Mesendoderm (in vitro differentiated cells): ENCODE measurements around the gene PLEKHG7.
A peak's percentile ranks its signal among the peaks of the same experiment; 100 is the strongest.

Source experiments
- DNase-seq: peaks from one replicate; pipeline ENCODE4 v3.0.0; 2013
- H2AK5ac ChIP-seq: 2 replicates; pipeline ENCODE4 v1.6.1; 2013; ENCODE audit warnings: low read length, inconsistent platforms
- H2BK120ac ChIP-seq: 2 replicates; pipeline ENCODE4 v1.6.1; 2013; ENCODE audit warnings: low read depth, mild to moderate bottlenecking, low read length, moderate library complexity, mixed read lengths
- H2BK15ac ChIP-seq: replicated peaks from 2 replicates; pipeline ENCODE4 v1.6.1; 2013; ENCODE audit warnings: low read depth, mild to moderate bottlenecking, moderate library complexity
- H2BK5ac ChIP-seq: 2 replicates; pipeline ENCODE4 v1.6.1; 2013; ENCODE audit warnings: low read length, inconsistent platforms
- H3K18ac ChIP-seq: 2 replicates; pipeline ENCODE4 v1.6.1; 2013; ENCODE audit warnings: mild to moderate bottlenecking, low read length, mixed read lengths
- H3K23ac ChIP-seq: one replicate; pipeline ENCODE4 v1.6.1; 2013; ENCODE audit warnings: low read length
- H3K27ac ChIP-seq: 2 replicates; pipeline ENCODE4 v1.5.1; 2013; ENCODE audit warnings: low read depth, mild to moderate bottlenecking, inconsistent platforms, low read length, moderate library complexity
- H3K27me3 ChIP-seq: 2 replicates; pipeline ENCODE4 v1.6.1; 2013; ENCODE audit warnings: low read length, control low read depth, mild to moderate bottlenecking, inconsistent platforms; ENCODE audit not compliant: insufficient read depth, poor library complexity
- H3K36me3 ChIP-seq: 2 replicates; pipeline ENCODE4 v1.6.1; 2013; ENCODE audit warnings: low read length, inconsistent platforms; ENCODE audit not compliant: control insufficient read depth, insufficient read depth
- H3K4ac ChIP-seq: one replicate; pipeline ENCODE4 v1.6.1; 2013; ENCODE audit warnings: low read depth, mild to moderate bottlenecking, low read length, moderate library complexity
- H3K4me1 ChIP-seq: 2 replicates; pipeline ENCODE4 v1.6.1; 2013; ENCODE audit warnings: low read depth, low read length, inconsistent platforms; ENCODE audit not compliant: control insufficient read depth
- H3K4me2 ChIP-seq: 2 replicates; pipeline ENCODE4 v1.6.1; 2013; ENCODE audit warnings: low read length
- H3K4me3 ChIP-seq: 2 replicates; pipeline ENCODE4 v1.5.1; 2013; ENCODE audit warnings: mild to moderate bottlenecking, low read length
- H3K56ac ChIP-seq: one replicate; pipeline ENCODE4 v1.6.1; 2013; ENCODE audit warnings: low read length
- H3K79me1 ChIP-seq: 2 replicates; pipeline ENCODE4 v1.6.1; 2013; ENCODE audit warnings: low read length, inconsistent platforms
- H3K79me2 ChIP-seq: 2 replicates; pipeline ENCODE4 v1.6.1; 2013; ENCODE audit warnings: mild to moderate bottlenecking, low read length; ENCODE audit not compliant: control insufficient read depth, insufficient read depth
- H3K9ac ChIP-seq: 2 replicates; pipeline ENCODE4 v1.6.1; 2013; ENCODE audit warnings: low read length, inconsistent platforms
- H4K5ac ChIP-seq: one replicate; pipeline ENCODE4 v1.6.1; 2013; ENCODE audit warnings: low read length
- H4K8ac ChIP-seq: one replicate; pipeline ENCODE4 v1.6.1; 2013; ENCODE audit warnings: low read depth, mild to moderate bottlenecking, control low read depth, low read length, moderate library complexity
- WGBS: extraction: QIAGEN DNeasy Blood & Tissue Kit; methylation state at CpG from one replicate; pipeline ENCODE4 v1.1.7; 2013; ENCODE audit warnings: low lambda C conversion rate, missing lambda C conversion rate; ENCODE audit not compliant: insufficient coverage; ENCODE audit errors: extremely low coverage; 5-methylcytosine and 5-hydroxymethylcytosine counted together

Gene PLEKHG7

GRCh38 chr12:92733181-92733580 is 30.4 kb downstream of the PLEKHG7 start:
- Histone ChIP-seq H2BK15ac (no peak overlapping the region), H3K4me1 (no peaks in the 10 kb centered on the region), H3K56ac (no peak overlapping the region), H3K79me2 (no peaks in the 10 kb centered on the region), H3K9ac (no peak overlapping the region), H2BK120ac (no peak overlapping the region), H3K36me3 (no peaks in the 10 kb centered on the region), H3K4ac (no peak overlapping the region), H4K8ac (no peak overlapping the region), H3K18ac (no peak overlapping the region), H3K23ac (no peak overlapping the region), H3K79me1 (no peaks in the 10 kb centered on the region), H3K4me3 (no peak overlapping the region), H3K27ac (no peak overlapping the region), H4K5ac (no peak overlapping the region), H2BK5ac (no peak overlapping the region), H2AK5ac (no peak overlapping the region), H3K27me3 (no peaks in the 10 kb centered on the region), H3K4me2 (no peak overlapping the region)
- DNase-seq: no peak
- no CpG with 5 or more reads among the region's 6 CpGs for WGBS

- no peak overlapping the region for H3K18ac ChIP-seq
- H3K9ac ChIP-seq: no peak overlapping the region
- H3K27me3 ChIP-seq: no peaks in the 10 kb centered on the region
- WGBS: no CpG with 5 or more reads among the region's 3 CpGs
- H3K27ac ChIP-seq: no peak overlapping the region
- no peak overlapping the region for H2BK5ac ChIP-seq
- no peaks in the 10 kb centered on the region for H3K4me1 ChIP-seq
- H3K79me2 ChIP-seq: no peaks in the 10 kb centered on the region
- no peak overlapping the region for H3K4ac ChIP-seq
- DNase-seq: no peak
- no peak overlapping the region for H4K8ac ChIP-seq
- no peak overlapping the region for H4K5ac ChIP-seq
- no peaks in the 10 kb centered on the region for H3K79me1 ChIP-seq
- no peak overlapping the region for H2BK120ac ChIP-seq
- no peak overlapping the region for H2AK5ac ChIP-seq
- no peaks in the 10 kb centered on the region for H3K36me3 ChIP-seq
- no peak overlapping the region for H3K4me3 ChIP-seq
- no peak overlapping the region for H3K23ac ChIP-seq
- no peak overlapping the region for H3K4me2 ChIP-seq
- no peak overlapping the region for H2BK15ac ChIP-seq
- no peak overlapping the region for H3K56ac ChIP-seq
These were observed 30.9 kb downstream of the PLEKHG7 start for GRCh38 chr12:92733661-92734060.

GRCh38 chr12:92735131-92735721 is 32.4 kb downstream of the PLEKHG7 start:
- Histone ChIP-seq H3K27ac (no peak overlapping the region), H3K36me3 (no peaks in the 10 kb centered on the region), H3K79me2 (no peaks in the 10 kb centered on the region), H2AK5ac (no peak overlapping the region), H3K18ac (no peak overlapping the region), H2BK120ac (no peak overlapping the region), H4K5ac (no peak overlapping the region), H3K27me3 (no peaks in the 10 kb centered on the region), H3K4me3 (no peak overlapping the region), H2BK15ac (no peak overlapping the region), H2BK5ac (no peak overlapping the region), H3K4ac (no peak overlapping the region), H3K4me2 (no peak overlapping the region), H3K56ac (no peak overlapping the region), H3K79me1 (no peaks in the 10 kb centered on the region), H3K4me1 (no peaks in the 10 kb centered on the region), H3K9ac (no peak overlapping the region), H3K23ac (no peak overlapping the region), H4K8ac (no peak overlapping the region)
- WGBS: no CpG with 5 or more reads among the region's 3 CpGs
- peak; percentile 67 for DNase-seq

GRCh38 chr12:92736605-92737004 is 33.8 kb downstream of the PLEKHG7 start:
- no peak overlapping the region for H2BK5ac ChIP-seq
- no peak overlapping the region for H3K18ac ChIP-seq
- H3K27me3 ChIP-seq: no peaks in the 10 kb centered on the region
- no peak overlapping the region for H3K4me3 ChIP-seq
- H2AK5ac ChIP-seq: no peak overlapping the region
- no peak overlapping the region for H3K23ac ChIP-seq
- H2BK120ac ChIP-seq: no peak overlapping the region
- H3K79me1 ChIP-seq: no peaks in the 10 kb centered on the region
- no peak for DNase-seq
- no peaks in the 10 kb centered on the region for H3K79me2 ChIP-seq
- no peak overlapping the region for H3K56ac ChIP-seq
- WGBS: no CpG with 5 or more reads among the region's 6 CpGs
- no peak overlapping the region for H4K5ac ChIP-seq
- H3K9ac ChIP-seq: no peak overlapping the region
- no peak overlapping the region for H3K4me2 ChIP-seq
- no peak overlapping the region for H3K4ac ChIP-seq
- no peaks in the 10 kb centered on the region for H3K4me1 ChIP-seq
- no peak overlapping the region for H3K27ac ChIP-seq
- H2BK15ac ChIP-seq: no peak overlapping the region
- no peak overlapping the region for H4K8ac ChIP-seq
- H3K36me3 ChIP-seq: no peaks in the 10 kb centered on the region

GRCh38 chr12:92737855-92738850 is 35.4 kb downstream of the PLEKHG7 start:
- H2BK15ac ChIP-seq: no peak overlapping the region
- H3K23ac ChIP-seq: no peak overlapping the region
- no peak overlapping the region for H2AK5ac ChIP-seq
- no peaks in the 10 kb centered on the region for H3K4me1 ChIP-seq
- no peak overlapping the region for H4K8ac ChIP-seq
- no peak overlapping the region for H3K4me3 ChIP-seq
- no peaks in the 10 kb centered on the region for H3K79me1 ChIP-seq
- H3K36me3 ChIP-seq: no peaks in the 10 kb centered on the region
- H3K18ac ChIP-seq: no peak overlapping the region
- no CpG with 5 or more reads among the region's 7 CpGs for WGBS
- H3K4ac ChIP-seq: no peak overlapping the region
- no peak overlapping the region for H3K4me2 ChIP-seq
- DNase-seq: no peak
- no peaks in the 10 kb centered on the region for H3K79me2 ChIP-seq
- H2BK120ac ChIP-seq: no peak overlapping the region
- no peak overlapping the region for H4K5ac ChIP-seq
- no peak overlapping the region for H2BK5ac ChIP-seq
- H3K56ac ChIP-seq: no peak overlapping the region
- no peak overlapping the region for H3K9ac ChIP-seq
- no peak overlapping the region for H3K27ac ChIP-seq
- H3K27me3 ChIP-seq: no peaks in the 10 kb centered on the region
